OCI-LY1 (cell line): ENCODE measurements around the gene POLK.

Source experiments
- CTCF ChIP-seq: fragments of 200-600 bp; sonication (generic), shearing (Covaris generic); IDR thresholded peaks from 2 replicates; pipeline ENCODE4 v1.5.1; 2017; ENCODE audit warnings: mild to moderate bottlenecking, antibody characterized with exemption, low read length, moderate library complexity, mixed read lengths
- EZH2 ChIP-seq: fragments of 200-600 bp; sonication (generic), shearing (Covaris generic); IDR thresholded peaks from 2 replicates; pipeline ENCODE4 v1.8.0; 2017; ENCODE audit warnings: borderline replicate concordance, mixed run types, mild to moderate bottlenecking, antibody characterized with exemption, low read length, moderate library complexity, mixed read lengths

GRCh38 chr5:75627801-75628200 lies 116.1 kb downstream of the POLK start:
- TF ChIP-seq EZH2 (no peak), CTCF (no peak)
